ENCODE measurements around the gene DLL4.

DLL4 gene

DNA sequence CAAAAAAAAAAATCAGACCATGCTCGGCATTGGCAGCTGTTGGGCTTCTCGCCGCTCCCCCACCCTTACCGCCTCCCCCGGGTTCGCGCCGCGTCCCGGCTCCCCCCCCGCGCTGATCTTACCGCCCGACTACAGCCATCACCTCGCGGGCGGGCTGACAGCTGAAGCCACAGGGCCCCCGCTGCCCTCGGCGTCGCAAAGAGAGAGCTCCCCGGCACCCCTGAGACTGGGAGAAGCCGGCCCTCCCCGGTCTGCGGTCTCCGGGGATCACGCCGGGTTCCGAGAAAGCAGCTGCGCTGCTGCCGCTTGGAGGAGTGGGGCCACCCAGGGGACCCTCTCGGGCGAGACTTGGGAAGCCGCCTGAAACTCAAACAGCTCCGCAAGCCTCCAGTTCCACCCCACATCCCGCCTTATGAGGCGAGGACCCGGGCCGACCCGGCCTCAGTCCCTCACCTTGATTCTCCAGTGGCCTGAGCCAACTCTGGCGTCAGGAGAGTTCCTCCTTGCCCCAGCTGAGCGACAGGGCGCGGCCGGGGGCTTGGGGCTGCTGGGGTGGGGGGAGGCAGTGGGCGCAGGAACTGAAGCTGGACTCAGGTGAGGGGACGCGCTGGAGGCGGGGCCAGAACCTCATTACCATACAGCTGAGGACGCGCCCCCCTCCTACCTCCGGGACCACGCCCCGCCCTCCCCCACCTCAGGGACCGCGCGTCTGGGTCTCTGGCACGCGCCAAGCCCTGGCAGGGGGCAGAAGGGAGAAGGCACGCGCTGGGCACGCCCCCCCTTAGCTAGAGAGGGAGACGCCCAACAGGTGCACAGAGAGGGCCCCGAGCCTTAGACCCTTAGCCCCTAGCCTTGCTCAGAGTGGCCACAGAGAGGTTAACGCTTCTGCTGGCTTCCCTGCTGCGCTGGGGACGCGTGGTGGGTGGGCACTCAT lies 1.0 kb upstream of the DLL4 start:
- peak; percentile 6 for DNase-seq

GRCh38 chr15:40929660-40930429 lies 705 bp downstream of the DLL4 start:
- DNase-seq: no peak

DNA sequence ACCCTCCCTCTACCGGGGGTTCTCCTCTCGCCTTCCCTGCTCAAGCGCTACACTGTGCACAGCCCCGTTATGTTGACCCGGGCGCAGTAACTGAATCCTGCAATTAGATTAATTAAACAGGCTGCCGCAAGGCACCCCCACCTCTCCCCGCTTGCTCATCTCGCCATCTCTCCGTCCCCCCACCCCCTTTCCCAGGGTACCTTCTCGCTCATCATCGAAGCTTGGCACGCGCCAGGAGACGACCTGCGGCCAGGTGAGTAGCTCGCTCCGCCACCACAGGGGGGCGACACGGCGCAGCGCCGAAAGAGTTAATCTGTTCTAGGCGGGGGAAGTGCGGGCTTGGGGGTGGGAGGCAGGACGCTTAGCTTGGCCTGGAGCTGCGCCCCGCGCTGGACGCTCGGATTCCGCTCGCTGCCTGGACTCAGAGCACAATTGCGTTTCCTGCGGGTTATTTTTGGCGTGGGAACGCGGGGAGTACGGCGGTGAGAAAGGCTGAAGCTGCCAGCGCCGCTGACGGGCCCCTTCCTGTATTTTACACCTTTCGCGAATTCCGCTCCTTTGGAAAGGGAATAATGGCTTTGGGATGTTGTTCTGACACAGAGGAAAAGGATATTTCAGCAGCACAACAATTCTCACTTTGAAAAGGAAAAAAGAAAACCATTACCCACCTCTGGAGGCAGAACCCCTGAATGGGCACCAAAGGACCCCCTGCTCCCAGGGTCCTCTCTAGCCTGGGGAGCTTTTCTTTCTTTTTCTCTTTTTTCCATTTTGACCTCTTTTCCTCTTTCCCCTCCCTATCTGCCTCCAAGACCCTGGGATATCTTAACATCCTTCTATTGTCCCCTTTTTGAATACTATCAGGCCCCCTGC lies 1.5 kb downstream of the DLL4 start:
- peak; percentile 34 for DNase-seq

DNA sequence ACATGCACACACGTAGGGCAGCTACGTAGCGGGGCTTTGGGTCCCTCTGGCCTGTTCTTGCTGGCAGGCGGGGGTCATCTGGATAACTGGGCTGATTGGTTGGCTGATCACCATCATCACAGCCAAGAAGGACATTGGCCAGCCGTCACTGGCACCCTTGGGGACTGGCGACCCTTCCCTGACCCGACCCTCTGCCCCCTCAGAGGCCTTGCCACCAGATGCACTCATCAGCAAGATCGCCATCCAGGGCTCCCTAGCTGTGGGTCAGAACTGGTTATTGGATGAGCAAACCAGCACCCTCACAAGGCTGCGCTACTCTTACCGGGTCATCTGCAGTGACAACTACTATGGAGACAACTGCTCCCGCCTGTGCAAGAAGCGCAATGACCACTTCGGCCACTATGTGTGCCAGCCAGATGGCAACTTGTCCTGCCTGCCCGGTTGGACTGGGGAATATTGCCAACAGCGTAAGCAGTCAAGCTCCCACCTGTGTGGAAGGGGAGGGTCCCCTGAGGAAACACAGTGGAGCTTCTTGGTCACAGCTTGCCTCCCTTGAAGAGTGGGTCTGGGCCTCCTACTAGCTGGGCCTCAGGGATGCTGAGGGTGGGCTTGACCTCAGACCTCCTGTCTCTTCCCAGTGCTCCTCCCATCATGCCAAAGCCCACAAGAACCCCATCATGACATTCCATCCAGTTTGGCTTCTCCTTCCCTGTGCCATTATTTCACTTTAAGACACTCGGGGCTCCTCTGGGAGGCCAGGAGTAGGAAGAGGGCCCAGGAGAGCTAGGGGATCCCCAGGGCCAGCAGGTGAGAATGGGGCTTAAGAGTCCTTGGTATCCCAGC lies 2.4 kb downstream of the DLL4 start:
- DNase-seq: no peak

- DNase-seq: no peak
Measured at GRCh38 chr15:40932156-40932555, 3.0 kb downstream of the DLL4 start.

GRCh38 chr15:40932649-40933516 lies 3.7 kb downstream of the DLL4 start:
- no peak for DNase-seq

GRCh38 chr15:40933517-40933902 lies 4.4 kb downstream of the DLL4 start:
- no peak for DNase-seq

DNA sequence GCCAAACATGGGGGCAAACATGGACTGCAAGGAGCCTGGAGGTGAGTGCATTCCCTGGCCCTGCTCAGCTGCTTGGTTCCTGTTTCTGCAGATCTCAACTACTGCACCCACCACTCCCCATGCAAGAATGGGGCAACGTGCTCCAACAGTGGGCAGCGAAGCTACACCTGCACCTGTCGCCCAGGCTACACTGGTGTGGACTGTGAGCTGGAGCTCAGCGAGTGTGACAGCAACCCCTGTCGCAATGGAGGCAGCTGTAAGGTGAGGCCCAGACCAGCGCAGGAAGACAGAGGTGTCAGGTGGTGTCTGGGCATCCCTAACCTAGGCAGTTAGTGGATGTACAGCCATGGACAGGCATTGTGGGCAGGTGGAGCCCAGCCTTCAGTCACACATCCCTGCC lies 5.3 kb downstream of the DLL4 start:
- DNase-seq: no peak

- DNase-seq: no peak
Measured at GRCh38 chr15:40936234-40936708, 7.1 kb downstream of the DLL4 start.

- no peak for DNase-seq
Measured at GRCh38 chr15:40936709-40937666, 7.8 kb downstream of the DLL4 start.

- DNase-seq: no peak
Measured at GRCh38 chr15:40937762-40938535, 8.8 kb downstream of the DLL4 start.

GRCh38 chr15:40938536-40938870 lies 9.4 kb downstream of the DLL4 start:
- DNase-seq: no peak

DNA sequence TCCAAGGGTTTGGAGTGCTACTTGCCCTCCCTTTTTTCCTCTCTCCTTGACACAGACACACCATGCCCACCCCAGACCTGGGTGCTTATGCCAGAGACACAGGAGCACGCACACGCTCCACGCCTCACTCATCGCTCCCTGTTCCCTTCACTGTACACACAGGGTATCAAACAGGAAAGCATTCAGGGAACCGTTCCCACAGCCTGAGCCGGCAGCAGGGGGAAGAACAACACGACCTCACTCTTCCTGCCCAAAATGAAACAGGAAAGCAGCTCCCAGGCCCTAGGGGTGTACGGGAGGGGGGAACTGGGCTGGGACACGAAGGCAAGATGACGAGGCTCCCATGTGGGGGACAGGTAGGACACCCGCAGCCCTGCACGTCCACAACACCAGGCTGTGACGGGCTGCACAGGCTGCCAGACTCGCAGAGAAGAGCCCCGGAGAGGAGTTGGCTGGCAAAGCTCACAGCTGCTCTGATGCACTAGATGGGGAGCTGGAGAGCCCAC lies 11.2 kb downstream of the DLL4 start:
- DNase-seq: no peak

DNA sequence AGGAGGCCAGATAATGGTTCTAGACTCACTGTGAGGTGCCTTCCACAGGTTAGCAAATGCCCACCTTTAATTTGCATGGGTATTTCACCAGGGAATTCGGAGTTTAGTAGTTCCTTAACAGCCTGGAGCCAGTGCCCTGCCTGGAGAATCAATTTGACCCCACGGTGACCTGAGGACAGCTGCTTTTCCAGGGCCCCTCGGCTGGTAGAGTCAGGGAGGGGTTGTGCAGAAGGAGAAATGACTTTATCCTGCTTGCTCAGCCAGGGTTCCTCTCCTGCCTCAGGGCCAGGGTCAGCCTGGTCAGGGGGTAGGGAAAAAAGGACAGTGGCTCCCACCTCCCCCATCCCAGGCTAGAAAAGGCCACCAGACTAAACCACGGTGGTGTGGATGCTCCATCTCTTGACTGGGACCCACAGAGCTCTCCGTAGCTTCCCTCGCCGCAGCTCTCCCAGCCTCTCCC lies 12.0 kb downstream of the DLL4 start:
- DNase-seq: no peak

GRCh38 chr15:40941528-40942336 lies 12.6 kb downstream of the DLL4 start:
- DNase-seq: peak; percentile 59

GRCh38 chr15:40942337-40942854 lies 13.3 kb downstream of the DLL4 start:
- DNase-seq: no peak

DNA sequence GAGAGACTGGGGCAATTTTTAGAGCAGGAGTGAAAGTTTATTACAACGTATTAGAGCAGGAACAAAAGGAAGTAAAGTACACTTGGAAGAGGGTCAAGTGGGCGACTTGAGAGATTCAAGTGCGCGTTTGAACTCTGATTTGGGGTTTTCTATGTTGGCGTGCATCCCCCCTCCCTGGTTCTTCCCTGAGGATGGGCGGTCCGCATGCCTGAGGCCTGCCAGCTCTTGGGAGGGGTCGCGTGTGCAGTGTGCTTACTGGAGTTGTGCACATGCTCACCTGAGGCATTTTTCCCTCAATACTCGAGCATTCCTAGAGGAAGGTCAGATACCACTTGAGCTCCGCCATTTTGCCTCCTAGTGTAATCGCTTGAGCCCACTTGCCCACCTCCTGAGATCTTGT lies 13.7 kb downstream of the DLL4 start:
- DNase-seq: no peak
